Activated T-helper 17 cell treated with anti-CD3 and anti-CD28 coated beads, Interleukin-2, amount 50 U/mL, for 72 hours (primary cell): ENCODE results near the gene SP3. TPM values are rescaled to one million over a fixed set of nuclear protein-coding genes. Genes with fewer than 3 reads are reported as not detected.
A peak's percentile ranks its signal among the peaks of the same experiment; 100 is the strongest.

Experiments
- ATAC-seq: fragments of 150-1000 bp; cut with Tn5 transposase; replicated peaks from 2 replicates; pipeline ENCODE4 v1.10.0; 2021; ENCODE audit warnings: mild to moderate bottlenecking, moderate library complexity
- H3K27ac Mint-ChIP-seq: one replicate; pipeline ENCODE4 v1.8.0; 2022; ENCODE audit warnings: mixed read lengths
- H3K27me3 Mint-ChIP-seq: one replicate; pipeline ENCODE4 v1.8.0; 2022; ENCODE audit warnings: mixed read lengths
- H3K36me3 Mint-ChIP-seq: one replicate; pipeline ENCODE4 v1.8.0; 2022; ENCODE audit warnings: low read depth, mild to moderate bottlenecking, mixed read lengths
- H3K4me1 Mint-ChIP-seq: one replicate; pipeline ENCODE4 v1.8.0; 2022; ENCODE audit warnings: mixed read lengths
- H3K4me3 Mint-ChIP-seq: one replicate; pipeline ENCODE4 v1.8.0; 2022; ENCODE audit warnings: mild to moderate bottlenecking, mixed read lengths
- H3K9me3 Mint-ChIP-seq: one replicate; pipeline ENCODE4 v1.8.0; 2022; ENCODE audit warnings: mixed read lengths
- total RNA-seq, 2 donors: library from RNA; stranded (reverse); gene quantifications; one replicate each; pipeline ENCODE4 v1.2.3, GENCODE V29; 2022

Gene SP3
- total RNA-seq, 2 donors from 2014 or later, result 84.4 to 103 TPM

DNA sequence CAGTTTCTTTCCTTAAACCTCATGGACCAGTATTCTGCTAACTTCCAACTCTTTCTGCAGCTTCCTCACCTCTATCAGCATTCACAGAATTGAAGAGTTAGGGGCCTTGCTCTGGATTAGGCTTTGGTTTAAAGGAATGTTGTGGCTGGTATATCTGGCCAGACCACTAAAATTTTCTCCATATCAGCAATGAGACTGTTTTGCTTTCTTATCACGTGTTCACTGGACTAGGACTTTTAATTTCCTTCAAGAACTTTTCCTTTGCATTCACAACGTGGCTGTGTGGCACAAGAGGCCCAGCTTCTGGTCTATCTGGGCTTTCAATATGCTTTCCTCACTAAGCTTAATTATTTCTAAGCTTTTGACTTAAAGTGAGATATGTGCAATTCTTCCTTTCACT, 33.4 kb downstream of the SP3 start:
- no peak overlapping the region for H3K27ac Mint-ChIP-seq
- no peaks in the 10 kb centered on the region for H3K27me3 Mint-ChIP-seq
- no peak overlapping the region for H3K4me3 Mint-ChIP-seq
- H3K9me3 Mint-ChIP-seq, result no peaks in the 10 kb centered on the region
- H3K36me3 Mint-ChIP-seq, result peaks cover 39% of the 10 kb centered on the region
- H3K4me1 Mint-ChIP-seq, result peaks cover 24% of the 10 kb centered on the region
- no peak for ATAC-seq

- no peaks in the 10 kb centered on the region for H3K9me3 Mint-ChIP-seq
- no peak overlapping the region for H3K4me3 Mint-ChIP-seq
- H3K4me1 Mint-ChIP-seq, result peaks cover 41% of the 10 kb centered on the region
- peak overlapping the region; percentile 4 for H3K27ac Mint-ChIP-seq
- peaks cover 44% of the 10 kb centered on the region for H3K36me3 Mint-ChIP-seq
- H3K27me3 Mint-ChIP-seq, result no peaks in the 10 kb centered on the region
- no peak for ATAC-seq
Observed at GRCh38 chr2:173929441-173929840, 35.7 kb downstream of the SP3 start.

- ATAC-seq, result peak; percentile 28
- peaks cover 56% of the 10 kb centered on the region for H3K36me3 Mint-ChIP-seq
- no peak overlapping the region for H3K4me3 Mint-ChIP-seq
- H3K9me3 Mint-ChIP-seq, result no peaks in the 10 kb centered on the region
- no peaks in the 10 kb centered on the region for H3K27me3 Mint-ChIP-seq
- H3K4me1 Mint-ChIP-seq, result peaks cover 51% of the 10 kb centered on the region
- peak overlapping the region; percentile 68 for H3K27ac Mint-ChIP-seq
Observed at GRCh38 chr2:173926875-173927274, 38.3 kb downstream of the SP3 start.

- Mint-ChIP-seq H3K36me3 (peaks cover 42% of the 10 kb centered on the region), H3K27ac (peak overlapping the region; percentile 8), H3K4me3 (no peak overlapping the region), H3K27me3 (no peaks in the 10 kb centered on the region), H3K9me3 (no peaks in the 10 kb centered on the region), H3K4me1 (peaks cover 52% of the 10 kb centered on the region)
- ATAC-seq, result no peak
Observed at GRCh38 chr2:173924285-173924684, 40.9 kb downstream of the SP3 start.

DNA sequence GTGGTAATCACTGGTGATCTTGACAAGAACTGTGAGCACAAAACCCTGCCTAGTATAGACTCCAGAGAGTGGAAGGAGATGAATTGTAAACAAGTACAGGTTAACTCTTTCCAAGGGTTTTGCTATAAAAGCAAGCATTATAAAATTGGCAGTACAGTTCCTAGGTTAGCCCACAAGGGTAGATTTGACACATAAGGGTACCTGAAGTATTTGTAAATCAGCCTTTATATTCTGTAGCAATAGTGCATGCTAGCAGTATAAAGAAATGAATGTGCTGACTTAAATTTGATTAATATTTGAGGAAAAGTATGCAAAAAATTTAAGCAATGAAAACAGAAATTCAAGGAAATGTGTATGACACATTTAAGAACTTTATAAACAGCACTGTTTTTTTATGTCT, 42.4 kb downstream of the SP3 start:
- ATAC-seq, result no peak
- no peaks in the 10 kb centered on the region for H3K27me3 Mint-ChIP-seq
- no peaks in the 10 kb centered on the region for H3K9me3 Mint-ChIP-seq
- H3K4me3 Mint-ChIP-seq, result no peak overlapping the region
- peak overlapping the region; percentile 18 for H3K27ac Mint-ChIP-seq
- peaks cover 49% of the 10 kb centered on the region for H3K36me3 Mint-ChIP-seq
- H3K4me1 Mint-ChIP-seq, result peaks cover 45% of the 10 kb centered on the region

DNA sequence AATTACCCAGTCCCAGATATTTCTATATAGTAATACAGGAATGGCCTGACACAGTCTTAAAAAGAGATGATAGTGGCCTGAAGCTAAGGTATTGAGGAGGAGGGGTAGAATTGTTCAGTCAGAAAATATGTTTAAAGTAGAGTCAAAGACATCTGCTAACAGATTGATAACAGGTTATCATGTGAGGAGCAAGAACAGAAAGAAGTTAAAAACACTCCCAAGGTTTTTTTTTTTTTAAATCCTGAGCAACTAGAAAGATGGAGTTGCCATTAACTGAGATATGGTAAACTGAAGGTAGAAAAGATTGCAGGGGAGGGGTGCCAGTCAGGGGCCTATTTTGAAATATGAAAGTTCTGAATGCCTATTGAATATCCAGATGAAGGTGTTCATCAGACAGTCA, 43.1 kb downstream of the SP3 start:
- H3K4me3 Mint-ChIP-seq, result no peak overlapping the region
- no peaks in the 10 kb centered on the region for H3K9me3 Mint-ChIP-seq
- H3K4me1 Mint-ChIP-seq, result peaks cover 43% of the 10 kb centered on the region
- peak overlapping the region; percentile 18 for H3K27ac Mint-ChIP-seq
- no peak for ATAC-seq
- H3K36me3 Mint-ChIP-seq, result peaks cover 56% of the 10 kb centered on the region
- H3K27me3 Mint-ChIP-seq, result no peaks in the 10 kb centered on the region

GRCh38 chr2:173914055-173914927, 50.9 kb downstream of the SP3 start:
- ATAC-seq, result no peak
- H3K4me1 Mint-ChIP-seq, result peaks cover 10% of the 10 kb centered on the region
- H3K27ac Mint-ChIP-seq, result no peak overlapping the region
- no peaks in the 10 kb centered on the region for H3K27me3 Mint-ChIP-seq
- H3K9me3 Mint-ChIP-seq, result no peaks in the 10 kb centered on the region
- H3K36me3 Mint-ChIP-seq, result peaks cover 99% of the 10 kb centered on the region
- H3K4me3 Mint-ChIP-seq, result no peak overlapping the region

DNA sequence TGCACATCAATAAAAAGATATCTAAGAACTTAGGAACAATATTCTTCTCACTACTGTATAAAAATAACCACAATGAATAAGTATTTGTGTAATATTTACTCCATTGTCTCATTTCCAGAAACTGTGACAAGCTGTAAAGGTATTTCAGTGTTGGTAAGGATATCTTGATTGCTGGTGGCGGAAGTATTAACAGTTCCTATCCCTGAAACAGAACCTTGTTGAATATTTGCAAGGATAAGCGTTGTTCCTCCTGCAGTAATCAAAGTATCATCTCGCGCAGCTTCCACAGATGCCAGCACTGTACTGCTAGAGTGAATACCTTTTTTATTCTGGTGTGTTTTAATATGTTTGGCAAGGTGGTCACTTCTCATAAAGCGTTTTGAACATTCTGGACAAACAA, 55.3 kb downstream of the SP3 start:
- Mint-ChIP-seq H3K36me3 (peaks cover 100% of the 10 kb centered on the region), H3K27ac (no peak overlapping the region), H3K27me3 (no peaks in the 10 kb centered on the region), H3K9me3 (no peaks in the 10 kb centered on the region), H3K4me3 (no peak overlapping the region), H3K4me1 (peaks cover 7% of the 10 kb centered on the region)
- ATAC-seq, result no peak

- no peak for ATAC-seq
- Mint-ChIP-seq H3K36me3 (peaks cover 81% of the 10 kb centered on the region), H3K4me3 (no peak overlapping the region), H3K4me1 (no peaks in the 10 kb centered on the region), H3K9me3 (no peaks in the 10 kb centered on the region), H3K27ac (no peak overlapping the region), H3K27me3 (no peaks in the 10 kb centered on the region)
Observed at GRCh38 chr2:173906626-173907025, 58.5 kb downstream of the SP3 start.

- Mint-ChIP-seq H3K27ac (no peak overlapping the region), H3K36me3 (peaks cover 53% of the 10 kb centered on the region), H3K4me1 (peaks cover 4% of the 10 kb centered on the region), H3K4me3 (no peak overlapping the region), H3K9me3 (no peaks in the 10 kb centered on the region), H3K27me3 (no peaks in the 10 kb centered on the region)
- no peak for ATAC-seq
Observed at GRCh38 chr2:173903601-173904394, 61.4 kb downstream of the SP3 start.

- ATAC-seq, result peak; percentile 87
Observed at GRCh38 chr2:173898996-173899395, 66.2 kb downstream of the SP3 start.

DNA sequence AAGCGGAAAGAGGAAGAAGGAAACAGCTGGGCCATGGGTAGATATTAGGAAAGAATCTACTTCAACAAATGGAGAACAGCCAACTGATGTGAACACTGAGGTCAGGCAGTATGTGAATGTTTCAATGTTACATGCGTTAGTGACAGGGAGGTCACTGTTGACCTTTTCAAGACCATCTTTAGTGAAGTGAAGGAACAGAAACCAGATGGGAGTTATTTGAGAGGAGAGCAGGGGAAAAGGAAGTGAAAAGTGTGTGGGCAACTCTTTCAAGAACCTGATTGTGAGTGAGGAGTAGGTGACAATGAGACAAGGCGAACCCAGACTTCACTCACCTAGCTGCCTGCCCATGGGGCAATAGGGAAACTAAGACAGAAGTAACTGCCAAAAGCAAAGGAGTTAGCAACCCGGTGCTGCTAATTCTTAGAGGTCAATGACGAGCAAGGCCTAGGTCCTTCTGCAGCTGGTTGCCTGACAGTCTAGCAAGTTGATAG, 67.0 kb downstream of the SP3 start:
- Mint-ChIP-seq H3K36me3 (no peaks in the 10 kb centered on the region), H3K27ac (peak overlapping the region; percentile 75), H3K4me3 (peak overlapping the region; percentile 29), H3K27me3 (no peaks in the 10 kb centered on the region), H3K9me3 (peaks cover 6% of the 10 kb centered on the region), H3K4me1 (peaks cover 16% of the 10 kb centered on the region)
- peak; percentile 47 for ATAC-seq

More at GRCh38 chr2:173898996-173899395, 66.2 kb downstream of the SP3 start:
- Mint-ChIP-seq H3K27ac (peak overlapping the region; percentile 5), H3K36me3 (peaks cover 5% of the 10 kb centered on the region), H3K4me3 (peak overlapping the region; percentile 29), H3K27me3 (no peaks in the 10 kb centered on the region), H3K9me3 (peaks cover 6% of the 10 kb centered on the region), H3K4me1 (peaks cover 16% of the 10 kb centered on the region)

DNA sequence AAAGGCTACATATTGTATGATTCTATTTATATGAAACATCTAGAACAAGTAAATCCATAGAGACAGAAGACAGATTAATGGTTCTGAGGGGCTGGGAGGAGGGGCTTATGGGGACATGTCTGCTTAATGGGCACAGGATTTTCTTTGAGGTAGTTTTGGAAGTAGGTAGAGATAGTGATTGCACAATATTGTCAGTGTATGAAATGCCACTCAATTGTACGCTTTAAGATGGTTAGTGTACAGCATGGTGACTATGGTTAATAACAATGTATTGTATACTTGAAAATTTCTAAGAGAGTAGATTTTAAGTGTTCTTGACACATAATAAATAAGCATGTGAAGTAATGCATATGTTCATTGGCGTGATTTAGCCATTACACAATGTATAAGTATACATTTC, 68.4 kb downstream of the SP3 start:
- no peak overlapping the region for H3K27ac Mint-ChIP-seq
- peaks cover 23% of the 10 kb centered on the region for H3K4me1 Mint-ChIP-seq
- peaks cover 7% of the 10 kb centered on the region for H3K9me3 Mint-ChIP-seq
- H3K36me3 Mint-ChIP-seq, result no peaks in the 10 kb centered on the region
- H3K27me3 Mint-ChIP-seq, result peaks cover 6% of the 10 kb centered on the region
- no peak overlapping the region for H3K4me3 Mint-ChIP-seq
- no peak for ATAC-seq

GRCh38 chr2:173892341-173892740, 72.8 kb downstream of the SP3 start:
- Mint-ChIP-seq H3K4me3 (peak overlapping the region; percentile 50), H3K27ac (no peak overlapping the region), H3K9me3 (peaks cover 10% of the 10 kb centered on the region), H3K27me3 (peaks cover 20% of the 10 kb centered on the region), H3K4me1 (peaks cover 10% of the 10 kb centered on the region), H3K36me3 (no peaks in the 10 kb centered on the region)
- ATAC-seq, result peak; percentile 26
